ENCODE measurements around the gene CYP4F22. TPM values are rescaled to one million over a fixed set of nuclear protein-coding genes. Genes with fewer than 3 reads are reported as not detected.

Gene CYP4F22
- total and polyA plus RNA-seq, 2 of the 8 experiments (the other 6 are each of a cell fraction or from before 2014, with no cell fraction given): not detected

- Histone ChIP-seq H3K4ac (replicated peaks; ENCODE audit: insufficient read length, low read depth, low read length) (no peak overlapping the region), H2AK5ac (ENCODE audit: low read depth, low read length) (no peak overlapping the region), H3K79me1 (ENCODE audit: low read depth, low read length) (no peaks in the 10 kb centered on the region), H2BK5ac (ENCODE audit: low read depth, low read length) (no peak overlapping the region), H3K56ac (replicated peaks; ENCODE audit: insufficient read length, low read depth, low read length) (peak overlapping the region; percentile 59), H3K14ac (ENCODE audit: insufficient read length) (no peak overlapping the region), H3K9ac (replicated peaks in 1 of 4; ENCODE audit: extremely low read depth in 1 of 4, low read depth in 3 of 4, low read length in 3 of 4) (no peak overlapping the region), H3K4me1 (replicated peaks in 1 of 4; ENCODE audit: control insufficient read depth in 3 of 4, insufficient read depth in 4 of 4, low read length in 3 of 4) (no peaks in the 10 kb centered on the region), H2BK12ac (ENCODE audit: low read depth, low read length) (no peak overlapping the region), H3K18ac (ENCODE audit: extremely low read depth, low read length) (no peak overlapping the region), H4K20me1 (replicated peaks in 1 of 2; ENCODE audit: control insufficient read depth in 1 of 2, insufficient read depth in 2 of 2, low read length in 2 of 2) (no peaks in the 10 kb centered on the region), H2BK15ac (ENCODE audit: low read length) (no peak overlapping the region), H3K4me2 (ENCODE audit: insufficient read depth in 1 of 2, low read depth in 2 of 2, low read length in 2 of 2) (no peak overlapping the region), H4K91ac (replicated peaks; ENCODE audit: insufficient read length, low read length) (no peak overlapping the region), H3K27ac (ENCODE audit: low read depth, low read length) (no peak overlapping the region), H3K4me3 (ENCODE audit: extremely low read depth in 1 of 4, insufficient read depth in 2 of 4, low read depth in 3 of 4, low read length in 4 of 4) (no peak overlapping the region), H3K27me3 (replicated peaks in 1 of 4; ENCODE audit: control insufficient read depth in 3 of 4, extremely low read depth in 1 of 4, insufficient read depth in 3 of 4, low read length in 3 of 4) (no peaks in the 10 kb centered on the region), H3K23me2 (ENCODE audit: low read depth, low read length) (peaks cover 5% of the 10 kb centered on the region; the same call in 1 of the 2 replicates), H3K79me2 (ENCODE audit: control insufficient read depth in 1 of 2, insufficient read depth in 2 of 2, low read length in 2 of 2) (no peaks in the 10 kb centered on the region), H2BK120ac (replicated peaks; ENCODE audit: low read depth, low read length) (no peak overlapping the region), H2AFZ (ENCODE audit: low read length) (no peak overlapping the region), H2BK20ac (ENCODE audit: low read length) (no peak overlapping the region), H3K23ac (ENCODE audit: insufficient read length) (no peak overlapping the region), H3K36me3 (ENCODE audit: control insufficient read depth in 2 of 4, insufficient read depth in 4 of 4, low read length in 3 of 4) (no peaks in the 10 kb centered on the region), H3K9me3 (ENCODE audit: insufficient read depth in 2 of 2, low read depth in 1 of 2, low read length in 1 of 2) (peaks cover 54 to 79% of the 10 kb centered on the region in 2 experiments), H4K8ac (ENCODE audit: extremely low read depth, insufficient read depth, low read length) (no peak overlapping the region), H4K5ac (ENCODE audit: insufficient read length, low read depth, low read length) (no peak overlapping the region)
- 75 to 100% methylated on average over 2 to 3 of the region's 3 CpGs for WGBS, 2 experiments (ENCODE audit: extremely low coverage in 1 of 2, insufficient coverage in 1 of 2, insufficient read length in 1 of 2, insufficient replicate concordance in 2 of 2, low coverage in 1 of 2, low lambda C conversion rate in 2 of 2, missing lambda C conversion rate in 1 of 2)
- CTCF ChIA-PET (ENCODE audit: partially characterized antibody): no interaction called here
- DNase-seq (ENCODE audit: low read depth in 1 of 2, low spot score in 2 of 2) (no peak), FAIRE-seq (no peak)
- POLR2A ChIA-PET (ENCODE audit: partially characterized antibody): no interaction called here
- TF ChIP-seq JUN (IDR thresholded peaks at IDR 0.05; ENCODE audit: low read depth, low read length) (no peak), BACH1 (IDR thresholded peaks at IDR 0.05; ENCODE audit: low read length) (no peak), GTF2F1 (IDR thresholded peaks at IDR 0.05; ENCODE audit: borderline replicate concordance, low read depth, low read length) (no peak), EZH2 (IDR thresholded peaks at IDR 0.05; ENCODE audit: low read depth, low read length, severe bottlenecking) (no peak), CTBP2 (IDR thresholded peaks at IDR 0.05; ENCODE audit: borderline replicate concordance, insufficient read depth, insufficient read length, low read length) (no peak), YY1 (IDR thresholded peaks at IDR 0.05; ENCODE audit: low read depth, low read length) (no peak), SP4 (IDR thresholded peaks at IDR 0.05; ENCODE audit: low read length) (no peak), TCF12 (IDR thresholded peaks at IDR 0.05; ENCODE audit: low read depth, low read length) (no peak), CHD1 (IDR thresholded peaks at IDR 0.05; ENCODE audit: low read depth, low read length) (no peak), POU5F1 (IDR thresholded peaks at IDR 0.05; ENCODE audit: low read depth, low read length) (no peak), MAFK (IDR thresholded peaks at IDR 0.05; ENCODE audit: low read depth, low read length) (no peak), BRCA1 (IDR thresholded peaks at IDR 0.05; ENCODE audit: low read depth, low read length) (no peak), RAD21 (IDR thresholded peaks at IDR 0.05 in 1 of 2, conservative IDR thresholded peaks at IDR 0.05 in 1 of 2; ENCODE audit: low read depth in 2 of 2, low read length in 2 of 2) (no peak), TBP (IDR thresholded peaks at IDR 0.05; ENCODE audit: low read depth, low read length) (no peak), KDM1A (IDR thresholded peaks at IDR 0.05; ENCODE audit: borderline replicate concordance, low read length) (no peak), EGR1 (IDR thresholded peaks at IDR 0.05; ENCODE audit: borderline replicate concordance, low read depth, low read length) (no peak), CHD2 (IDR thresholded peaks at IDR 0.05; ENCODE audit: low read length) (no peak)
These were observed 62.1 kb downstream of the CYP4F22 start for GRCh38 chr19:15570420-15570819.
